Common myeloid progenitor, CD34-positive (primary cell): ENCODE measurements around the gene SPARCL1.

Experiments
- CTCF ChIA-PET: fragments of 350-600 bp; sonication (Branson Sonifier 250); formaldehyde crosslinking; loops from one replicate; lab custom pipeline; 2021; ENCODE audit warnings: antibody characterized with exemption; lab: Charles Lee
- POLR2A ChIA-PET: fragments of 350-600 bp; sonication (Branson Sonifier 250); formaldehyde crosslinking; loops from one replicate; lab custom pipeline; 2021; ENCODE audit warnings: antibody characterized with exemption; lab: Charles Lee
- DNase-seq, 3 donors: peaks; one replicate each; pipeline versions ENCODE4 v3.0.0 to v3.0.0-alpha.2; 2013
- H3K27ac ChIP-seq, 2 experiments: 1 replicate in 1 of 2; 2 replicates in 1 of 2; pipeline ENCODE4 v1.7.0; 2013; ENCODE audit warnings: inconsistent platforms in 2 of 2, low read length in 2 of 2, mild to moderate bottlenecking in 2 of 2, low read depth in 1 of 2, moderate library complexity in 1 of 2; ENCODE audit not compliant: severe bottlenecking in 2 of 2, insufficient read depth in 1 of 2, poor library complexity in 1 of 2
- H3K27me3 ChIP-seq, 5 experiments: replicated peaks in 2 of 5; 1 replicate in 3 of 5; 2 replicates in 2 of 5; pipeline versions ENCODE4 v1.6.1 to v1.7.0; 2013; ENCODE audit warnings: low read length in 4 of 5, mild to moderate bottlenecking in 2 of 5, moderate library complexity in 2 of 5, inconsistent platforms in 1 of 5; ENCODE audit not compliant: insufficient read depth in 5 of 5, control insufficient read depth in 4 of 5
- H3K36me3 ChIP-seq, 4 experiments: 1 replicate in 2 of 4; 2 replicates in 2 of 4; pipeline versions ENCODE4 v1.6.1 to v1.7.0; 2013; ENCODE audit warnings: low read length in 3 of 4, control low read depth in 1 of 4, mild to moderate bottlenecking in 1 of 4; ENCODE audit not compliant: control insufficient read depth in 4 of 4, insufficient read depth in 4 of 4
- H3K4me1 ChIP-seq, 4 experiments: 1 replicate in 3 of 4; 2 replicates in 1 of 4; pipeline versions ENCODE4 v1.6.1 to v1.7.1; 2013; ENCODE audit warnings: low read length in 3 of 4, mild to moderate bottlenecking in 3 of 4, control low read depth in 1 of 4, inconsistent platforms in 1 of 4, moderate library complexity in 1 of 4; ENCODE audit not compliant: control insufficient read depth in 4 of 4, insufficient read depth in 4 of 4; ENCODE audit errors: control extremely low read depth in 1 of 4
- H3K4me3 ChIP-seq, 7 experiments: 1 replicate in 4 of 7; 2 replicates in 3 of 7; pipeline versions ENCODE4 v1.5.1 to v1.7.0; 2013; ENCODE audit warnings: mild to moderate bottlenecking in 7 of 7, low read length in 6 of 7, moderate library complexity in 6 of 7, inconsistent platforms in 2 of 7, low read depth in 2 of 7, control low read depth in 1 of 7; ENCODE audit not compliant: insufficient read depth in 4 of 7, control insufficient read depth in 1 of 7; ENCODE audit errors: extremely low read depth in 1 of 7
- H3K9me3 ChIP-seq, 5 experiments: 1 replicate in 4 of 5; 2 replicates in 1 of 5; pipeline versions ENCODE4 v1.6.1 to v1.7.1; 2013; ENCODE audit warnings: low read length in 4 of 5, mild to moderate bottlenecking in 2 of 5, inconsistent platforms in 1 of 5, low read depth in 1 of 5, moderate library complexity in 1 of 5; ENCODE audit not compliant: control insufficient read depth in 4 of 5, insufficient read depth in 2 of 5; ENCODE audit errors: control extremely low read depth in 1 of 5
- WGBS: methylation state at CpG from one replicate; pipeline ENCODE4 v1.1.5; 2013; ENCODE audit not compliant: insufficient coverage; 5-methylcytosine and 5-hydroxymethylcytosine counted together

The SPARCL1 gene

GRCh38 chr4:87530868-87531267 lies 1.7 kb upstream of the SPARCL1 start:
- POLR2A ChIA-PET = no interaction called here
- no peak for DNase-seq

GRCh38 chr4:87530229-87530628 lies 1.1 kb upstream of the SPARCL1 start:
- WGBS = no CpG with 5 or more reads among the region's 1 CpG
- POLR2A ChIA-PET = no interaction called here
- CTCF ChIA-PET = interaction anchor here (1.2 to 1.3 kb wide), 2 partner anchors 11 to 17 kb away, joined by 3 read pairs; no protein-coding TSS in a partner anchor
- Histone ChIP-seq H3K9me3 (peaks cover 0 to 6% (median 0%) of the 10 kb centered on the region in 5 experiments), H3K4me1 (no peaks in the 10 kb centered on the region), H3K27ac (no peak overlapping the region), H3K4me3 (no peak overlapping the region), H3K36me3 (no peaks in the 10 kb centered on the region), H3K27me3 (no peaks in the 10 kb centered on the region)
- no peak for DNase-seq

More at GRCh38 chr4:87530868-87531267, 1.7 kb upstream of the SPARCL1 start:
- CTCF ChIA-PET = interaction anchor here (1.3 kb wide), 1 partner anchor 11 kb away, joined by 3 read pairs; no protein-coding TSS in a partner anchor
- no peak overlapping the region for H3K4me3 ChIP-seq
- H3K36me3 ChIP-seq = no peaks in the 10 kb centered on the region
- WGBS = 96% methylated on average over 3 of the region's 4 CpGs
- no peaks in the 10 kb centered on the region for H3K4me1 ChIP-seq
- H3K9me3 ChIP-seq = peaks cover 0 to 3% (median 0%) of the 10 kb centered on the region in 5 experiments
- no peak overlapping the region for H3K27ac ChIP-seq
- no peaks in the 10 kb centered on the region for H3K27me3 ChIP-seq

- H3K27me3 ChIP-seq = no peaks in the 10 kb centered on the region
- POLR2A ChIA-PET = no interaction called here
- H3K9me3 ChIP-seq = peaks cover 0 to 21% (median 0%) of the 10 kb centered on the region in 5 experiments
- H3K4me3 ChIP-seq = no peak overlapping the region
- DNase-seq = no peak
- 100% methylated on average over 1 of the region's 2 CpGs for WGBS
- no peak overlapping the region for H3K27ac ChIP-seq
- H3K36me3 ChIP-seq = no peaks in the 10 kb centered on the region
- no peaks in the 10 kb centered on the region for H3K4me1 ChIP-seq
- CTCF ChIA-PET = interaction anchor here (1.0 kb wide), 1 partner anchor 13 kb away, joined by 3 read pairs; no protein-coding TSS in a partner anchor
Measured at GRCh38 chr4:87527431-87528220, 1.6 kb downstream of the SPARCL1 start.

- Histone ChIP-seq H3K27me3 (no peaks in the 10 kb centered on the region), H3K9me3 (peaks cover 0 to 18% (median 0%) of the 10 kb centered on the region in 5 experiments), H3K4me3 (no peak overlapping the region), H3K36me3 (no peaks in the 10 kb centered on the region), H3K4me1 (peaks cover 0 to 6% (median 2%) of the 10 kb centered on the region in 4 experiments), H3K27ac (no peak overlapping the region)
- CTCF ChIA-PET = no interaction called here
- 93% methylated on average over 3 of the region's 3 CpGs for WGBS
- POLR2A ChIA-PET = no interaction called here
- no peak for DNase-seq
Measured at GRCh38 chr4:87525636-87526295, 3.4 kb downstream of the SPARCL1 start.

GRCh38 chr4:87524456-87524855 lies 4.7 kb downstream of the SPARCL1 start:
- no peak for DNase-seq
- CTCF ChIA-PET = no interaction called here
- peaks cover 0 to 6% (median 2%) of the 10 kb centered on the region in 4 experiments for H3K4me1 ChIP-seq

GRCh38 chr4:87523307-87523706 lies 5.9 kb downstream of the SPARCL1 start:
- peaks cover 0 to 18% (median 0%) of the 10 kb centered on the region in 5 experiments for H3K9me3 ChIP-seq
- no peaks in the 10 kb centered on the region for H3K27me3 ChIP-seq
- H3K36me3 ChIP-seq = no peaks in the 10 kb centered on the region
- no peak for DNase-seq
- H3K27ac ChIP-seq = no peak overlapping the region
- H3K4me1 ChIP-seq = peaks cover 0 to 6% (median 2%) of the 10 kb centered on the region in 4 experiments
- no peak overlapping the region for H3K4me3 ChIP-seq
- WGBS = 100% methylated on average over 3 of the region's 4 CpGs
- CTCF ChIA-PET = no interaction called here
- POLR2A ChIA-PET = no interaction called here

More at GRCh38 chr4:87524456-87524855, 4.7 kb downstream of the SPARCL1 start:
- POLR2A ChIA-PET = no interaction called here
- Histone ChIP-seq H3K36me3 (no peaks in the 10 kb centered on the region), H3K4me3 (no peak overlapping the region), H3K9me3 (peaks cover 0 to 18% (median 0%) of the 10 kb centered on the region in 5 experiments), H3K27me3 (no peaks in the 10 kb centered on the region), H3K27ac (no peak overlapping the region)
- no CpG with 5 or more reads among the region's 2 CpGs for WGBS
